ENCODE results near the gene HOXB5. TPM values are rescaled to one million over a fixed set of nuclear protein-coding genes. Genes with fewer than 3 reads are reported as not detected.

Gene HOXB5
- total RNA-seq, 1 donor from 2014 or later, result not detected

- H3K4me1 ChIP-seq (ENCODE audit: control insufficient read depth in 3 of 3, insufficient read depth in 3 of 3, low read length in 3 of 3), result peaks cover 12 to 23% (median 20%) of the 10 kb centered on the region in 3 donors
These were observed 29.3 kb upstream of the HOXB5 start for GRCh38 chr17:48622857-48623256.

GRCh38 chr17:48621410-48622392 lies 28.1 kb upstream of the HOXB5 start:
- Histone ChIP-seq H3K4me3 (ENCODE audit: low read length in 3 of 3) (no peak overlapping the region), H3K27ac (ENCODE audit: low read depth, low read length) (no peak overlapping the region), H3K27me3 (ENCODE audit: control insufficient read depth in 3 of 3, insufficient read depth in 3 of 3, low read length in 3 of 3) (peaks cover 93 to 96% (median 93%) of the 10 kb centered on the region in 3 donors), H3K9ac (ENCODE audit: low read depth in 1 of 3, low read length in 3 of 3) (no peak overlapping the region), H3K9me3 (ENCODE audit: control insufficient read depth in 3 of 3, low read length in 3 of 3) (no peaks in the 10 kb centered on the region), H3K36me3 (ENCODE audit: control insufficient read depth in 3 of 3, insufficient read depth in 3 of 3, low read length in 3 of 3) (no peaks in the 10 kb centered on the region), H3K4me1 (ENCODE audit: control insufficient read depth in 3 of 3, insufficient read depth in 3 of 3, low read length in 3 of 3) (peaks cover 12 to 27% (median 24%) of the 10 kb centered on the region in 3 donors)

More at GRCh38 chr17:48622857-48623256, 29.3 kb upstream of the HOXB5 start:
- Histone ChIP-seq H3K36me3 (ENCODE audit: control insufficient read depth in 3 of 3, insufficient read depth in 3 of 3, low read length in 3 of 3) (no peaks in the 10 kb centered on the region), H3K27ac (ENCODE audit: low read depth, low read length) (no peak overlapping the region), H3K27me3 (ENCODE audit: control insufficient read depth in 3 of 3, insufficient read depth in 3 of 3, low read length in 3 of 3) (peaks cover 93 to 96% (median 93%) of the 10 kb centered on the region in 3 donors), H3K4me3 (ENCODE audit: low read length in 3 of 3) (no peak overlapping the region), H3K9me3 (ENCODE audit: control insufficient read depth in 3 of 3, low read length in 3 of 3) (no peaks in the 10 kb centered on the region), H3K9ac (ENCODE audit: low read depth in 1 of 3, low read length in 3 of 3) (no peak overlapping the region)

GRCh38 chr17:48620461-48621139 lies 27.0 kb upstream of the HOXB5 start:
- Histone ChIP-seq H3K36me3 (ENCODE audit: control insufficient read depth in 3 of 3, insufficient read depth in 3 of 3, low read length in 3 of 3) (no peaks in the 10 kb centered on the region), H3K4me3 (ENCODE audit: low read length in 3 of 3) (no peak overlapping the region), H3K27me3 (ENCODE audit: control insufficient read depth in 3 of 3, insufficient read depth in 3 of 3, low read length in 3 of 3) (peaks cover 94 to 97% (median 95%) of the 10 kb centered on the region in 3 donors), H3K9ac (ENCODE audit: low read depth in 1 of 3, low read length in 3 of 3) (no peak overlapping the region), H3K4me1 (ENCODE audit: control insufficient read depth in 3 of 3, insufficient read depth in 3 of 3, low read length in 3 of 3) (peaks cover 7 to 21% (median 17%) of the 10 kb centered on the region in 3 donors), H3K27ac (ENCODE audit: low read depth, low read length) (no peak overlapping the region), H3K9me3 (ENCODE audit: control insufficient read depth in 3 of 3, low read length in 3 of 3) (no peaks in the 10 kb centered on the region)

GRCh38 chr17:48619826-48620449 lies 26.4 kb upstream of the HOXB5 start:
- Histone ChIP-seq H3K36me3 (ENCODE audit: control insufficient read depth in 3 of 3, insufficient read depth in 3 of 3, low read length in 3 of 3) (no peaks in the 10 kb centered on the region), H3K4me3 (ENCODE audit: low read length in 3 of 3) (no peak overlapping the region), H3K27me3 (ENCODE audit: control insufficient read depth in 3 of 3, insufficient read depth in 3 of 3, low read length in 3 of 3) (peaks cover 94 to 97% (median 95%) of the 10 kb centered on the region in 3 donors), H3K9ac (ENCODE audit: low read depth in 1 of 3, low read length in 3 of 3) (no peak overlapping the region), H3K27ac (ENCODE audit: low read depth, low read length) (no peak overlapping the region), H3K4me1 (ENCODE audit: control insufficient read depth in 3 of 3, insufficient read depth in 3 of 3, low read length in 3 of 3) (peaks cover 2 to 15% (median 11%) of the 10 kb centered on the region in 3 donors), H3K9me3 (ENCODE audit: control insufficient read depth in 3 of 3, low read length in 3 of 3) (no peaks in the 10 kb centered on the region)

- Histone ChIP-seq H3K27me3 (ENCODE audit: control insufficient read depth in 3 of 3, insufficient read depth in 3 of 3, low read length in 3 of 3) (peaks cover 92 to 94% (median 93%) of the 10 kb centered on the region in 3 donors), H3K9ac (ENCODE audit: low read depth in 1 of 3, low read length in 3 of 3) (no peak overlapping the region), H3K27ac (ENCODE audit: low read depth, low read length) (no peak overlapping the region), H3K36me3 (ENCODE audit: control insufficient read depth in 3 of 3, insufficient read depth in 3 of 3, low read length in 3 of 3) (no peaks in the 10 kb centered on the region), H3K4me1 (ENCODE audit: control insufficient read depth in 3 of 3, insufficient read depth in 3 of 3, low read length in 3 of 3) (peaks cover 0 to 19% (median 12%) of the 10 kb centered on the region in 3 donors), H3K4me3 (ENCODE audit: low read length in 3 of 3) (no peak overlapping the region), H3K9me3 (ENCODE audit: control insufficient read depth in 3 of 3, low read length in 3 of 3) (no peaks in the 10 kb centered on the region)
These were observed 24.8 kb upstream of the HOXB5 start for GRCh38 chr17:48618256-48618896.

GRCh38 chr17:48617471-48618255 lies 24.1 kb upstream of the HOXB5 start:
- H3K9ac ChIP-seq (ENCODE audit: low read depth in 1 of 3, low read length in 3 of 3), result no peak overlapping the region
- no peak overlapping the region for H3K4me3 ChIP-seq (ENCODE audit: low read length in 3 of 3)
- no peaks in the 10 kb centered on the region for H3K9me3 ChIP-seq (ENCODE audit: control insufficient read depth in 3 of 3, low read length in 3 of 3)
- H3K27ac ChIP-seq (ENCODE audit: low read depth, low read length), result no peak overlapping the region
- H3K4me1 ChIP-seq (ENCODE audit: control insufficient read depth in 3 of 3, insufficient read depth in 3 of 3, low read length in 3 of 3), result peaks cover 5 to 21% (median 12%) of the 10 kb centered on the region in 3 donors
- H3K36me3 ChIP-seq (ENCODE audit: control insufficient read depth in 3 of 3, insufficient read depth in 3 of 3, low read length in 3 of 3), result no peaks in the 10 kb centered on the region
- H3K27me3 ChIP-seq (ENCODE audit: control insufficient read depth in 3 of 3, insufficient read depth in 3 of 3, low read length in 3 of 3), result peaks cover 91 to 92% (median 91%) of the 10 kb centered on the region in 3 donors

GRCh38 chr17:48616717-48617470 lies 23.3 kb upstream of the HOXB5 start:
- Histone ChIP-seq H3K4me3 (ENCODE audit: low read length in 3 of 3) (no peak overlapping the region), H3K27me3 (ENCODE audit: control insufficient read depth in 3 of 3, insufficient read depth in 3 of 3, low read length in 3 of 3) (peaks cover 90 to 91% (median 90%) of the 10 kb centered on the region in 3 donors), H3K36me3 (ENCODE audit: control insufficient read depth in 3 of 3, insufficient read depth in 3 of 3, low read length in 3 of 3) (no peaks in the 10 kb centered on the region), H3K9me3 (ENCODE audit: control insufficient read depth in 3 of 3, low read length in 3 of 3) (no peaks in the 10 kb centered on the region), H3K4me1 (ENCODE audit: control insufficient read depth in 3 of 3, insufficient read depth in 3 of 3, low read length in 3 of 3) (peaks cover 8 to 28% (median 12%) of the 10 kb centered on the region in 3 donors), H3K27ac (ENCODE audit: low read depth, low read length) (no peak overlapping the region), H3K9ac (ENCODE audit: low read depth in 1 of 3, low read length in 3 of 3) (no peak overlapping the region)

GRCh38 chr17:48615963-48616716 lies 22.6 kb upstream of the HOXB5 start:
- H3K27me3 ChIP-seq (ENCODE audit: control insufficient read depth in 3 of 3, insufficient read depth in 3 of 3, low read length in 3 of 3), result peaks cover 90 to 91% (median 90%) of the 10 kb centered on the region in 3 donors
- H3K4me1 ChIP-seq (ENCODE audit: control insufficient read depth in 3 of 3, insufficient read depth in 3 of 3, low read length in 3 of 3), result peaks cover 8 to 32% (median 14%) of the 10 kb centered on the region in 3 donors
- H3K36me3 ChIP-seq (ENCODE audit: control insufficient read depth in 3 of 3, insufficient read depth in 3 of 3, low read length in 3 of 3), result no peaks in the 10 kb centered on the region
- H3K9me3 ChIP-seq (ENCODE audit: control insufficient read depth in 3 of 3, low read length in 3 of 3), result no peaks in the 10 kb centered on the region
- no peak overlapping the region for H3K27ac ChIP-seq (ENCODE audit: low read depth, low read length)
- no peak overlapping the region for H3K9ac ChIP-seq (ENCODE audit: low read depth in 1 of 3, low read length in 3 of 3)
- no peak overlapping the region for H3K4me3 ChIP-seq (ENCODE audit: low read length in 3 of 3)

All from skeletal muscle tissue (tissue), 4 donors.